Esophagus muscularis mucosa (tissue), 4 donors: Measurements from ENCODE around the gene TMEM151A. TPM values are rescaled to one million over a fixed set of nuclear protein-coding genes. Genes with fewer than 3 reads are reported as not detected.

Experiments used
- DNase-seq: peaks from one replicate; pipeline ENCODE4 v3.0.0-alpha.2; 2017; ENCODE audit errors: extremely low spot score
- H3K27ac ChIP-seq, 4 donors: fragments of 200-600 bp; sonication (generic); replicated peaks in 1 of 4; 1 replicate in 3 of 4; 2 replicates in 1 of 4; pipeline ENCODE4 v1.5.1; 2016 to 2019; ENCODE audit warnings: mild to moderate bottlenecking in 1 of 4
- H3K27me3 ChIP-seq, 4 donors: fragments of 200-600 bp; sonication (generic); one replicate each; pipeline versions ENCODE4 v1.5.1 to v1.6.0; 2016 to 2019
- H3K36me3 ChIP-seq, 4 donors: fragments of 200-600 bp; sonication (generic); one replicate each; pipeline ENCODE4 v1.5.1; 2016 to 2019
- H3K4me1 ChIP-seq, 4 donors: fragments of 200-600 bp; sonication (generic); one replicate each; pipeline ENCODE4 v1.5.1; 2016 to 2019
- H3K4me3 ChIP-seq, 4 donors: fragments of 200-600 bp; sonication (generic); 1 replicate in 2 of 4; 2 replicates in 2 of 4; pipeline ENCODE4 v1.5.1; 2016 to 2019; ENCODE audit warnings: mild to moderate bottlenecking in 4 of 4, moderate library complexity in 1 of 4
- H3K9me3 ChIP-seq, 4 donors: fragments of 200-600 bp; sonication (generic); 1 replicate in 3 of 4; 2 replicates in 1 of 4; pipeline ENCODE4 v1.5.1; 2016 to 2019
- CTCF ChIP-seq, 3 experiments: fragments of 200-600 bp in 2 of 3; fragments of 450-650 bp in 1 of 3; sonication (generic) in 2 of 3; IDR thresholded peaks; one replicate each; pipeline ENCODE4 v1.5.1; 2017 to 2019; ENCODE audit warnings: antibody characterized with exemption in 3 of 3, mild to moderate bottlenecking in 2 of 3, moderate library complexity in 1 of 3
- EP300 ChIP-seq: sonication (generic); formaldehyde crosslinking; IDR thresholded peaks from one replicate; pipeline ENCODE4 v1.6.1; 2017; ENCODE audit warnings: antibody characterized with exemption
- POLR2A ChIP-seq: fragments of 450-650 bp; IDR thresholded peaks from one replicate; pipeline ENCODE4 v1.6.1; 2017; ENCODE audit warnings: antibody characterized with exemption, moderate library complexity, mild to moderate bottlenecking, low read depth
- POLR2AphosphoS5 ChIP-seq, 2 donors: sonication (generic); formaldehyde crosslinking; IDR thresholded peaks; one replicate each; pipeline ENCODE4 v1.6.1; 2017; ENCODE audit warnings: antibody characterized with exemption in 2 of 2
- WGBS: methylation state at CpG from one replicate; pipeline ENCODE4 v1.1.5; 2018; 5-methylcytosine and 5-hydroxymethylcytosine counted together
- intact Hi-C: fragments of 100-400 bp; cut with DNase I; formaldehyde crosslinking; loops from one replicate; pipeline ENCODE4 v1.15.1; 2023
- total RNA-seq, 4 donors: library from RNA; depleted of rRNA; stranded (reverse); fragments of >200 nt; gene quantifications; one replicate each; pipeline versions ENCODE4 v1.1.0 to v1.2.1, GENCODE V29; 2016

The TMEM151A gene
- total RNA-seq, 4 donors from 2014 or later: 0.42 to 0.71 (median 0.54) TPM

DNA sequence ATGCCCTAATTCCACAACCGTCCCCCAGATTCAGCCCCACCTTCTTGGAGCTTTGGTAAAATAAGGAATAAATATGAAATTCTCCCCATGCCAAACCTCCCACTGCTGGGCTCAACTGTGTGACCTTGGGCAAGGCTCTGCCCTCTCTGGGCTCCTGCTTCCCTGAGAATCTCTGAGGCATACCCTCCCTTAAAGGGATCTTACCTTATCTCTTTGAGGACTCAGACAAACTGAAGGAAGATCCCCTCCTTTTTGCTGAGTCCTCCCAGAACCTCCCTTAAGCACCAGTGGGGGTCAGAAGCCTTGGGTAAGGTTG, 22.4 kb downstream of the TMEM151A start:
- intact Hi-C loops: loop anchor here (5.0 kb wide), 1 partner anchor 73 kb away; no protein-coding TSS in a partner anchor

DNA sequence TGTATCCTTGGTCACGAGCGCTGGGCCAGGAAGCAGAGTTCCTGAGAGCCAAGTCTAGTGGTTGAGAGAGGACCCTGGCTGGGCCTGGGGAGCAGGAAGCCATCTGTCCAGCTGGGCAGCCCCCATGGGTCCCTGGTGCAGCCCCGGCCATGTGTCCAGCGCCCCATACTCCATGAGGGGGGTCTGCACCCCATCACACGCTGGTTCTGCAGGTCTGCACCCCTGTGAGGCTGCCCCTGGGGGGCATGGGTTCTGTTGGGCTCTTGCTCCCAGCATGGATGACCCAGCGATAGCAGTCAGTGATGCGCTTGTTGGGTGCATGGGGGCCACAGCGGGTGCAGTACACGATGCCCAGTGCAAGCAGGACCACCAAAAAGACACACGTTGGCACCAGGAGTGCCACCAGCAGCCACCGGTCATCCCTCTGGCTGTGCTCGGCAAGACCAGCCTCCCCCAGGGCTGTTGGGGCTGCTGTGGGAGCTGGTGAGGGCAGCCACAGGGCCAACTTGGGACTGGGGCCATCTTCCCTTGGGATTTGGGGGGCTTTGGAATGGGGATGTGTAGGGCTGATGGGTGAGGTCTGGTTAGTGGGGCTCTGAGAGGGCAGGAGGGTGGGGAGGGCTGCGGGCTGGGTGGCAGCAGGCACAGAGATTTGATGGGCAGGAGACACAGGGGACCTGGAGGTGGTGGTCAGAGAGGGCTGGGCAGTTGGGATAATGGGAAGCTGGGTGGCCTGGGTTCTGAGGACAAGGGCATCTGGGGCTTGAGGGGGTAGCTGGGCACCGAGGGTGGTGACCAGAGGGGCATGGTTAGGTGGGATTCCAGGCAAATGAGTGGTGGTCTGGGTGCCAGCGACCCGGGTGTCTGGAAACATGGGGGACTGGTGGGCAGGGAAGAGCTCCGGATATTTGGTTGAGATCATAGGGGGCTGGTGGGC, 23.1 kb downstream of the TMEM151A start:
- Histone ChIP-seq H3K9me3 (no peaks in the 10 kb centered on the region), H3K27ac (peak overlapping the region; percentile 83 to 95 (median 89)), H3K27me3 (peaks cover 0 to 8% (median 0%) of the 10 kb centered on the region in 4 donors), H3K36me3 (no peaks in the 10 kb centered on the region), H3K4me1 (peaks cover 44 to 76% (median 72%) of the 10 kb centered on the region in 4 donors), H3K4me3 (peak overlapping the region; percentile 59 to 75 (median 62))
- DNase-seq: no peak
- TF ChIP-seq EP300: no peak
- no peak for TF ChIP-seq CTCF (IDR thresholded peaks at IDR 0.05)
- no peak for TF ChIP-seq POLR2A
- no peak for TF ChIP-seq POLR2AphosphoS5 (IDR thresholded peaks at IDR 0.05)
- 78% methylated on average over 8 of the region's 17 CpGs for WGBS
- intact Hi-C loops: loop anchor here (5.0 kb wide), 1 partner anchor 72 kb away; no protein-coding TSS in a partner anchor

More for the DNA sequence above, 22.4 kb downstream of the TMEM151A start:
- peaks cover 0 to 8% (median 0%) of the 10 kb centered on the region in 4 donors for H3K27me3 ChIP-seq
- H3K9me3 ChIP-seq: no peaks in the 10 kb centered on the region
- 54% methylated on average over 1 of the region's 1 CpG for WGBS
- TF ChIP-seq POLR2AphosphoS5 (IDR thresholded peaks at IDR 0.05): no peak
- TF ChIP-seq EP300: no peak
- TF ChIP-seq CTCF (IDR thresholded peaks at IDR 0.05): no peak
- TF ChIP-seq POLR2A: no peak
- peak overlapping the region; percentile 59 to 75 (median 62) for H3K4me3 ChIP-seq
- peak overlapping the region; percentile 83 to 95 (median 89) for H3K27ac ChIP-seq
- H3K4me1 ChIP-seq: peaks cover 44 to 76% (median 70%) of the 10 kb centered on the region in 4 donors
- no peak for DNase-seq
- H3K36me3 ChIP-seq: no peaks in the 10 kb centered on the region

- no peak for DNase-seq
- H3K4me1 ChIP-seq: peaks cover 44 to 76% (median 72%) of the 10 kb centered on the region in 4 donors
- intact Hi-C loops: no loop called here
Observed at GRCh38 chr11:66315498-66315885, 23.8 kb downstream of the TMEM151A start.

More at GRCh38 chr11:66315498-66315885, 23.8 kb downstream of the TMEM151A start:
- Histone ChIP-seq H3K9me3 (no peaks in the 10 kb centered on the region), H3K36me3 (no peaks in the 10 kb centered on the region), H3K27ac (peak overlapping the region; percentile 83 to 95 (median 89)), H3K27me3 (peaks cover 0 to 8% (median 0%) of the 10 kb centered on the region in 4 donors), H3K4me3 (peak overlapping the region; percentile 59 to 75 (median 62))
- no peak for TF ChIP-seq CTCF (IDR thresholded peaks at IDR 0.05)
- no peak for TF ChIP-seq EP300
- TF ChIP-seq POLR2AphosphoS5 (IDR thresholded peaks at IDR 0.05): no peak
- TF ChIP-seq POLR2A: no peak
- WGBS: 81% methylated on average over 13 of the region's 14 CpGs
